ENCODE results near the gene ELOB.
A peak's percentile ranks its signal among the peaks of the same experiment; 100 is the strongest.

The ELOB gene

DNA sequence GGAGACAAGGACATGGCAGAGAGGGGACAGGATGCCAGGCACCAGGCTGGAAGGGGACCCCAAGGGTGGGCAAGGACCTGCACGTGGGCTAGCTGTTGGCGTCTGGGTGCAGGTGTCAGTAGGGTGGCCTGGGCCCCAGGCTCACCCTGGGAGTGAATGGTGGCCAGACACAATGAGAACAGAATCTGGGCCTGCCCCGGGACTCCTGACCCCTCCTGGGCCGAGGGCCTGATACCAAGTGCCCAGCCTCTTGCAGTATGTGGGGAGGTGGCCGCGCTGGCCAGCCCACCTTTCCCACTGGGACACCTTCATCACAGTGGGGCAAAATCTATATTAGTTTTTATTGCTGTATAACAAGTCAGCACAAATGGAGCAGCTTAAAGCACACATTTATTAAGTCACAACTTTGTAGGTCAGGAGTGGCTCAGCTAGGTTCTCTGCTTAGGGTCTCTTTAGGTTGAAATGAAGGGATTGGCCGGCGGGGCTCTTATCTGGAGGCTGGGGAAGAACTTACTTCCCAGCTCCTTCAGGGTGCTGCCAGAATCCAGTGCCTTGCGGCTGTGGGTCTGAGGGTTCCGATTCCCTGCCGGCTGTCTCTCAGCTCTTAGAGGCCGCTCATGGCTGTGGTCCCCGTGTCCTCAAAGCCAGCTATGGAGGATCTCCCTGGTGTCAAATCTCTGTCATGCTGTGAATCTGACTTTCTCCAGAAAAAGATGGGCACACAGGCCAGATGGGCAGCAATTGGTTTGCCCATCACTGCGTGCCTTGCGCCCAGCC, 6.7 kb upstream of the ELOB start:
- Histone ChIP-seq H3K27ac (no peak overlapping the region), H3K4me3 (no peak overlapping the region)
- TF ChIP-seq, protein P1, sequence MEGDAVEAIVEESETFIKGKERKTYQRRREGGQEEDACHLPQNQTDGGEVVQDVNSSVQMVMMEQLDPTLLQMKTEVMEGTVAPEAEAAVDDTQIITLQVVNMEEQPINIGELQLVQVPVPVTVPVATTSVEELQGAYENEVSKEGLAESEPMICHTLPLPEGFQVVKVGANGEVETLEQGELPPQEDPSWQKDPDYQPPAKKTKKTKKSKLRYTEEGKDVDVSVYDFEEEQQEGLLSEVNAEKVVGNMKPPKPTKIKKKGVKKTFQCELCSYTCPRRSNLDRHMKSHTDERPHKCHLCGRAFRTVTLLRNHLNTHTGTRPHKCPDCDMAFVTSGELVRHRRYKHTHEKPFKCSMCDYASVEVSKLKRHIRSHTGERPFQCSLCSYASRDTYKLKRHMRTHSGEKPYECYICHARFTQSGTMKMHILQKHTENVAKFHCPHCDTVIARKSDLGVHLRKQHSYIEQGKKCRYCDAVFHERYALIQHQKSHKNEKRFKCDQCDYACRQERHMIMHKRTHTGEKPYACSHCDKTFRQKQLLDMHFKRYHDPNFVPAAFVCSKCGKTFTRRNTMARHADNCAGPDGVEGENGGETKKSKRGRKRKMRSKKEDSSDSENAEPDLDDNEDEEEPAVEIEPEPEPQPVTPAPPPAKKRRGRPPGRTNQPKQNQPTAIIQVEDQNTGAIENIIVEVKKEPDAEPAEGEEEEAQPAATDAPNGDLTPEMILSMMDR (IDR thresholded peaks at IDR 0.05), result no peak
- DNase-seq (ENCODE audit: low spot score), result no peak

DNA sequence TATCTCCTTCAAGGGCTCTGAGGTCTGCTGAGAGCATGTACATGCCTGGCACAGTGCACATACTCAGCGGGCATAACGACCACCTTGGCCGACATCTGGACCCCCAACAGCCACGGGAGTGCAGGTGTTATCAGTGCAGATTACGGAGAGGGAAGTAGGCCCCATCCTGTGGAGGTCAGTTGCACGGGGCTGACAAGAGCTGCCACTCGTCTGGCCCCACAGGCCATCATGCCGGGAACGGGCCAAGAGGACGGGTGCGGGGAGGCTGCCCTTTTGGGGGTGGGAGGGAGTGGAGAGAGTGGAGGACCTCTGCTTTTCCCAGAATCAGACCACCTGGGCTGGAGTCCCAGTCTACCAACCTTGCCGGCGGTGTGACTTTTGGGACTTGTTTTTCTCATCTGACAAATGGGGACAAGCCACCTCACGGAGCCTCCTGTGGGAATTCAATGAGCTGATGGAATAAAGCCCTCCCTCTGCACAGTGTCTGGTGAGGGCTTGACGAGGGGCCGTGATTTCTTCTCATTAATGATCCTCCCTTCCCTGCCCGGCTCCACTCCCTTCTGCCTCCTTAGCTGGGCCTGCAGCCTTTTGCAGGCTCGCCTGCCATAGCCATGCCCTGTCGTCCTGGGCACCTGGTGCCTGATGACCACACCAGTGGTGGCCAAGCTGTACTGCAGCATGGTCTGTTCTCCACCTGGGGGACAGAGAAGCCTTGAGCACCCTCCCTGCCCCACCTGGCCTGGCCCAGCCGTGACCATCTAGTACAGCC, 5.7 kb upstream of the ELOB start:
- Histone ChIP-seq H3K27ac (no peak overlapping the region), H3K4me3 (no peak overlapping the region)
- DNase-seq (ENCODE audit: low spot score), result no peak
- TF ChIP-seq, protein P1 (IDR thresholded peaks at IDR 0.05), result no peak

DNA sequence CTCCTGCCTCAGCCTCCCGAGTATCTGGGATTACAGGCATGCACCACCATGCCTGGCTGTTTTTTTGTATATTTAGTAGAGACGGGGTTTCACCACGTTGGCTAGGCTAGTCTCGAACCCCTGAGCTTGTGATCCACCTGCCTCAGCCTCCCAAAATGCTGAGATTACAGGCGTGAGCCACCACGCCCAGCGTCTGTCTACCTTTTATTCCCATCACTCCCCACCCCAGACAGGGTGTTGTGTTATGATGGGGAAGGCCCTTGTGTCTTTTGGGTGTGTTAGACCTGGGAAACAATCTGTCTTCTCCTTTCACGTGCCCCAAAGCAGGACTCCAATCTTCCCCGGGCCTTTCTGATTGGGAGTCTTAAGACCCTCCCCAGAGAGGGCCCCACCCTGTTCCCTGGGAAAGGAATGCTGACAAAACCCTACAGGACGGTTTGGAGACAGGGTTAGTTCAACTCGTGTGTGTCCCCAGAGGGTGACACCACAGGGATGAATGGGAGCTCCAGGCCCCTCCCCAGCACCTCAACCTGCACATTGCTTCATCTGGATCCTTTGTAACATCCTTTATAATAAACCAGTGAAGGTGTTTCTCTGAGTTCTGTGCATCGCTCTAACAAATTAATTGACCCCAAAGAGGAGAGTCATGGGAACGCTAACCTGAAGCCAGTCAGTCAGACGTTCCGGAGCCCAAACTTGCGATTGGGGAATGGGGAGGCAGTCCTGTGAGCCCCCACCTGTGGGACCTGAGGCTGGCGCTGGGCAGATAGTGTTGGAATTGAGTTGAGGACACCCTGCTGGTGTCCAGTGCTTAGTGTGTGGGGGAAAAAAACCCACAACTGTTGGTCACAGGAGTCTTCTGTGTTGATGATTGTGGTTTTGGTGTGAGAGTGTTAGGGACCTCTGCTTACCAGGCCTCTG, 3.2 kb upstream of the ELOB start:
- TF ChIP-seq, protein P1 (IDR thresholded peaks at IDR 0.05), result no peak
- Histone ChIP-seq H3K27ac (no peak overlapping the region), H3K4me3 (no peak overlapping the region)
- peak; percentile 62 for DNase-seq (ENCODE audit: low spot score)

DNA sequence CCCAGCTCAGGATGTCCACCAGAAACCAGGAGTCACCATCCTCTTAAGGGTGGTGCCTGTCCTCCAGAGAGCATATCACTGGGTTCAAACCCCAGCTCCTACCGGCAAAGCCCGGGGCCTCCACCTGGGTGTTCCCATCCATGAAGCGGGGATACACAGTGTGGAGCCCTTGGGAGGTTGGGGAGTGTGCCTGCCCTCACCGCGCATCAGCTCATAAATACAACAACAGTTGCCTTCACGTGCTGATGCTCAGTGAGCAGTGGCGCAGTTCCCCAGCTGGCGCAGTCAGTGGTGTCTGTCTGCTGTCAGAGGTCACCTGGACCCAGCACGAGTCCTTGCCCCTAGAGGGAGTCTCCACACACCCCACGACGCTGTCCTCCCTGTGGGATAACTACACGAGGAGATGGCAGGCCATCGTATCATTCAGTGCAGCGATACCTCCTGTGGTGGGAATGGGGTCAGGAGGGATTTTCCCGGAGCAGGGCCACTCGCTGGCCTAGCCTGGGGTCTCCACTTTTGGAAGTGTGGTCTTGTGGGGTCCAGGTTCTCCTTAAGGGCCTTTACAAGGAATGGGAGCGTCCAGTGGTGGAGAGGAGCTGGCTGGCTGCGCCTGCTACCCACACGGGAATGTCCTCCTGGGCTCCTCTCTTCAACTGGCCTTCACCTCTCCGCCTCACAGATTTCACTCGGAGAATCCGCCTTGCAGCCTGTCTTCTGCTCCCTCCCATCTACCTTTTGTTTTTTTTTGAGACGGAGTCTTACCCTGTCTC, 2.3 kb upstream of the ELOB start:
- no peak overlapping the region for H3K4me3 ChIP-seq
- TF ChIP-seq, protein P1 (IDR thresholded peaks at IDR 0.05), result no peak
- no peak overlapping the region for H3K27ac ChIP-seq
- peak; percentile 61 for DNase-seq (ENCODE audit: low spot score)

DNA sequence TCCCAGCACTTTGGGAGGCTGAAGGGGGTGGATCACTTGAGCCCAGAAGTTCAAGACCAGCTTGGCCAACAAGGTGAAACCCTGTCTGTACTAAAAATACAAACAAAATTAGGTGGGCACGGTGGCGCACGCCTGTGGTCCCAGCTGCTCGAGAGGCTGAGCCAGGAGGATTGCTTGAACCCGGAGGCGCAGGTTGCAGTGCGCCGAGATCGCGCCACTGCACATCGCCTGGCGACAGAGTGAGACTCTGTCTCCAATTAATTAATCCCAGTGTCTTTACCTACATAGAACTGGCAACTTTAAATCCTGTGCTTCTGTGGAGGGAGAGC, 1.5 kb upstream of the ELOB start:
- Histone ChIP-seq H3K4me3 (peak overlapping the region; percentile 94), H3K27ac (peak overlapping the region in 1 of 2 donors; percentile 98)
- TF ChIP-seq, protein P1 (IDR thresholded peaks at IDR 0.05), result no peak
- no peak for DNase-seq (ENCODE audit: low spot score)

DNA sequence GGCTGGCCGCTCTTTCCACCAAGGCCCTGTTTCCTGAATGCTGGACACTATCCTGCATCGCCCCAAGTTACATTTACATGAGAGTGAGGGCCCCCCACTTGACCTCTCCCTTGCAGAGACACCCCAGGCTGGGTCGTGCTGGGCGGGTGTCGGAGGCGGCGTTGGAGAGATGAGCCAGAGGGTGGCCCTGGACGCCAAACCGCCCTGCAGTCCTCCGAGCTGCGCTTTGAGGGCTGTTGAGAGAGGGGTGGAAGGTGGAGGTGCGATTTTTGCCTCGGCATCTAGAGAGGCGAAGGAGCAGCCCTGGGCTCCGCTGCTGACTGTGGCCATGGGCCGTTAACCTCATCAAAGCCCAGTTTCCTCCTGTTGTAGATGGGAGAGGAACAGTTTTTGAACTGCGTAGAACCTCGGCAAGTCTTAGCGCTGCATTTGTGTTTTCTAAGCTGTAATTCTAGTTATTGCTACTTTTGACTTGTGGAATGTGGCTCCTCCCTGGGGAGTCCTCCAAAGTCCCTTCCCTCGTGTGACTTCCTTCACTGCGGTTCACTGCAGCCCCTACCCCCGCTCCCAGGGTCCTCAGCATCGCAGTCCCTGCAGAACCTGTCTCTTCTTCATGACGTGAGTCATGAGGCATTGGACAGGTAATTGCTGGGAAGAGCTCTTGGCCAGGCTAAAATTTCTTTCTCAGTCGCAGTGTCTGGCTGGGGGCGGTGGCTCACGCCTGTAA, 986 bp upstream of the ELOB start:
- peak overlapping the region; percentile 94 for H3K4me3 ChIP-seq
- H3K27ac ChIP-seq, result peak overlapping the region; percentile 98 to 99
- DNase-seq (ENCODE audit: low spot score), result no peak
- TF ChIP-seq, protein P1 (IDR thresholded peaks at IDR 0.05), result no peak

Data from coronary artery (tissue), 2 donors.